EH (cell line): Measurements from ENCODE around the gene KLHL14.
"Not testable (repeated sequence)": the region's sequence is repeated elsewhere in the genome, so short reads cannot be mapped to it uniquely, and the experiment has no call there.

ENCODE experiments used
- DNase-seq: peaks from one replicate; pipeline ENCODE4 v3.0.0-alpha.2; 2015; ENCODE audit warnings: low read depth

KLHL14 gene

DNA sequence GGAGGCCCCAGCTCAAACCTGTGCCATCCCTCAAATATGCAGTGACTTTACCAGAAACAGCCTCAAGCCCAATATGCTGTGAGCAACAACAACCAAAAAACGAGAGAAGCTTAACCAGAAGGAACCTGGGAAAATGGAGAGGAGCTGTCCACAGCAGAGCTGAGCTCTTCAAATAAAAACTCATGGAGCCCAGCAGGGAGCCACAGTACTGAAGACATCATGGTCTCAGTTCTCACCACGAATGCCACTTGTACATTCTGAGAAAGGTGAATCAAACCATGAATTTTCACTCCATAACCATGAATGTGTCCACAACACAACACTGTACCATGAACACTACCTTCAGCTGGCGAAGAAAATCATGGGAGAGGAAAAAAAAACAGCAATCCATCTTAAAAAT lies 50.5 kb downstream of the KLHL14 start:
- no peak for DNase-seq

DNA sequence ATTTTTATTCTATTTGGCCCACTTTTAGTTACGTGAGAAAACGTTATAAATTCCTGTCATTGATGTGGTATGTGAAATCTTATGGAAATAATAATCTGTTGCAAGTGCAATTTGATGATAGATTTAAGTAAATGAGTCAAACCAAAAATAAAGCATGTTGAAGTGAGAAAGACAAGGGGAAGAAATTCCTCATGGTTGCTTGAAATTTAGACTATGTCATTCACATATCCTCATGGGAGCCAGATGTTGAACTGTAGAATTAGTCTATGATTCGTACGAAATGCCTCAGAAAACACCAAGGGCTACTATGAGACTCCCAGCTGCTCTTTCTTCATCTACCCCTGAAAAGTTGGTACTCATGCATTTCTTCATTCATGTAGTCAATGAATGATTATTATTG lies 55.7 kb downstream of the KLHL14 start:
- DNase-seq = no peak

DNA sequence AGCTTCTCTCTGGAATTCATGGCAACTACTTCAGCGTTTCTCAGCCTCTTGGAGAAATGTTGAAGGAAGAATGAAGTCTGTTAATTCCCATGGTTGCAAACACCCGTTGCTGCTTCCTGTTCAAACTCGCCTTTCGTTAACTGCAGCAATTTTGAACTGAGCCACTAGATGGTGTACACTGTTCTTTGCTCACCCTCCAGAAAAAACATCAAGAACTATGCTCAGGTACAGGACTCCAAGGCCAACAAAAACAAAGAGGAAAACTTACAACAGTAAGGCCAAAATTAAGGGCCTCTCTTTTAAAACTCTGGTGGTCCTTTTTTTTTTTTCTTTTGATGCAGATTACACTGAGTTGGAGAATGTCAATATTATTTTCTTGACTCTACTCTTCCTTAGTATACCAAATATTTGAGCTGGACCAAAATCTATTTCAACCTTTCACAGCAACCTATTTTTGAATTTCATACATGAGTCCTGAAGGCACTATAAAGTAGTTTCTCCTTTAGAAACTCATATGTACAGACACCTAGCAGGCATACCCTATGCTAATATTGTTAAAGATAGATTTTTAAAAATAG lies 58.2 kb downstream of the KLHL14 start:
- DNase-seq = no peak

DNA sequence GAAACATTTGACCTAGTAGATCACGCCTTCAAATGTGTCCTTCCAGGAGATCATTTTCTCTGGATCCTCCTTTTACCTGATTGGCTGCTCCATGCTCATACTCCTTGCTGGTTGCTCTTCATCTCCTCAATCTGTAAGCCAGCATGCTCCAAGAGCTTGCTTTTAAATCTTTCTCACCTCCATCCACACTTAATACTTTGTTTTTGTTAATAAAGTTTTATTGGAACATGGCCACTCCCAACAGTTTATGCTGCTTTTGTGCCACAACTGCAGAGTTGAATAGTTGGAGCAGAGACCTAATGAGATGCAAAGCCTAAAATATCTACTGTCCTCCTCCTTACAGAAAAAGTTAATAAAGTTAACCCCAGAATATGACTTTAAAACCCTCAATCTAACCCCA lies 60.0 kb downstream of the KLHL14 start:
- no peak for DNase-seq

DNA sequence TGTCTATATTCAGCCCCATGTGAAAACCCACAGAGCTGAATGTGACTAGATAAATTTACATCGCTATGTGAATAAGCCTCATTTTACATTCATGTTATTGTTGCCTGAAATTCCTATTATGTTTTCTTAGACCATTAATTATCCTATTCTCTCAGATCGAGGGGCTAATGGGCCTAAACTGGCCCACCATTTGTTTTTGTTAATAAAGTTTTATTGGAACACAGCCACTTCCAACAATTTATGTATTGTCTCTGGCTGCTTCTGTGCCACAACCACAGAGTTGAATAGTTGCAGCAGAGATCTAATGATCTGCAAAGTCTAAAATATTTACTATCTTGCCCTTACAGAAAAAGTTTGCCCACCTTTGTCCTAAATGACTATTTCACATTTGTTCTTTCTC lies 61.0 kb downstream of the KLHL14 start:
- DNase-seq = no peak

DNA sequence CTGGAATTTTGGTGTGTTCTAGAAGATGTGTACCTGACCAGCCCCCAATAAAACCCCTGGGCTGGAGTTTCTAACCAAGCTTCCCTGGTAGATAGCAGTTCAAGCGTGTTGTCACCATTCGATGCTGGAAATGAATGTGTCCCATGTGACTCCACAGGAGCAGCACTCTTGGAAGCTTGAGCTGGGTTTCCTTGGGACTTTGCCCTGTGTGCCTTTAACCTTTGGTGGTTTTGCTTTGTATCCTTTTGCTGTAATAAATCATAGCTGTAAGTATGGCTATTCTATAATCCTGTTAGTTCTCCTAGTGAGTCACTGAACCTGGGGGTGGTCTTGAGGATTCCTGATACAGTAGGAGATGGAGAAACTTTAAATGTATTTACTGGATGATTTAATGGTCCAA lies 65.2 kb downstream of the KLHL14 start:
- DNase-seq = no peak

DNA sequence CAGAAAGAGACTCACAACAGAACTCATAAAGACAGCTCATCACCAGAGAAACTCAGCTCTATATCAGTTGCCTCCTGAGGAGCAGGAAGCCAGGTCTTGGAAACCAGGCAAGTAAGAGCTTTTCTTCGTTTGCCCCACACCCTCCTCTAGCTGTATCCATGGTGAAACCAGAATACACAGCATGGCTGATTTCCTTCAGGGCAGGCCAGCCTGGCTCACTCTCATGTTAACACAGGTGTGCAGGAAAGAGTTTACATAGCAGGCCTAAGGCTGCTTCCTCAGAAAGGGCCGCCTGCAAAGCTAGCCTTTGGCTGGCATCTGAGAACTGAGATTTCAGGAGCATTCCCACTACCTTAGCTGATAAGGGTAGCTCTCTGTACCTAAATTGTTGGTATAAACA lies 65.7 kb downstream of the KLHL14 start:
- DNase-seq = no peak

DNA sequence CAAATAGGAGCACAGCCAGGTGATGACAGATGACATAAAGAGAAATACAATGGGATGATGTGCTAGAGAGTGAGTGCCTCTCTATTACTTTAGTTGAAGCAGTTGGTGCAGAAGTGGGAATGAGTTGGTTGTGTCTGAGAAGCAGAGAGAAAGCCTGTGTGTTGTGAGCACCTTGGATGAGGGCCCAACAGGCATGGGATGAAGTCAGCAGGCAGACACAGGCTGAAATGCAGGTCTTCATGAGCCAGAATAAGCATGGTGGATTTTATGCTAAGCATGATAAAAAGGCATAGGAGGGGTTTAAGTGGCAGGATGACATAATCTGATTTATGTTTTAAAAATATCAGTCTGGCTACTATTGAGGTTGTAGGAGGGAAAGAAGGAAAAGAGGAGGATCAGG lies 71.5 kb downstream of the KLHL14 start:
- no peak for DNase-seq

DNA sequence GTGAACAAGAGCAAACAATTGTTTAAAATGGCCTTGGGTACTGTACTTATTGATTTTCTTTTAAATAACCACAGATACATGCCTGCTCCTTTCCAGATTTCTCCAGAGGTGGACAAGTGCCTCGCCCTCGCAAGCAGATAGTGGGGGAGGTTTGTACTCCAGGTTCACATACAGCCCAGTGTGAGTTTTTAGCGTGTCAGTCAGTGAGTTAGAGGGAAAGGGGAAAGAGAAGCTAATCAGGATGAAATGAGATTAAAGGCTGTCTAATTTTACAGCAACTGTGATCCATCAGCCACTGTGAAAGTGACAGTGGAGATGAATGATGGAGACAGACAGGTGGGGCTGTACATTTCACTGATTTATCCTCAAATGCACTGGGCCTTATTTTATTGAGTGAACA lies 74.7 kb downstream of the KLHL14 start:
- DNase-seq = no peak

DNA sequence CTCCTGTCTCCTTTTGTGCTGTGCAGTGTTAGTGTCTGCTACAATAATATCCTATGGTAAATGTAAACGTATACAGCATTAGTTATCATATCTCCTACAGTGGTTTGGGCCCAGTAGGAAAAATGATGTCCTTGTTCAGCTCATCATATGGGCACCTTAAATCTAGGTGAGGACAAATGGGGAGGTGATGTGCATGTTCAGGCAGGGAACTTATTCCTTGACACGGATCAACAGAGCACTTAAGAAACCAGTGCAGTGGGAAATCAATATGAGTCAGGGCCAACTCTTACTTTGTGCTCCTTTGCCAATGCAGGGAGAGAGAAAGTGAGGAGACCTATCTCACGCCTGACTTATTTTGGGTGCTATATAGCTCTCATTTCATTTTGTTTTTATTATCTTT lies 76.4 kb downstream of the KLHL14 start:
- DNase-seq = no peak

DNA sequence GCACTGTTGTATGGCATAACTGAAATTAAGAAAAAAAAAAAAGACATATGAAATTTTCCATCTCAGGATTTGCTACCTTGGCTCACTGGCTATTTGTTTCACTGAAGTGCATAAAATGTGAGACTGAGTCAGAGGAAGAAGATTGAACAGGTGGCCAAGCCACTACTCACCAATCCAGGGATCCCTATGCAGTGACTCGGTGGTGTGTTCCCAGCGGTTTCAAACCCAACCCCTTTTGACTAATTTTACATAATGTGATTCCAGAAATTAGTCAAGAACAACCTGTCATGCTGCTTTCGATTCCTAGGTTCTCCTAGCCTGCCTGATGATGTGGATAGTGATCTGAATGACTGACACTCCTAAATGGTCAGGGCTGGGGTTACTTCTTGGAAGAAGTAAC lies 77.3 kb downstream of the KLHL14 start:
- no peak for DNase-seq

DNA sequence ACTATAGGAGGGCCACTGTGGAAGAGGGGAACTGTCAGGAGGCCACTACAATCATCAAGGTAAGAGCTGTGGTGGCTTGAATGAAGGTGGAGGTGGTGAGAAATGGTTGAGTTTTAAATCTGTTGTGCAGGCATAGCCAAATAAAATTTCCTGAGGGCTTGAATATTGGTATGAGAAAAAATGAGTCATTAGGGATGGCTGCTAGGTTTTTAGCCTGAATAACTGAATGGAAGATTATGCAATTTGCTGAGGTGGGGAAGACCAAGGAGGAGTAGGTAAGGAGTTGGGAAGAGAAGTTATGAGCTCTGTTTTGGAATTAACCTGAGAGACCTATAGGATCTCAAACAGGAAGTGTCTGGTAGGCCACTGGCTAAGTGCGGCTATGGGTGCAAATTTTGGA lies 84.0 kb downstream of the KLHL14 start:
- DNase-seq = no peak

DNA sequence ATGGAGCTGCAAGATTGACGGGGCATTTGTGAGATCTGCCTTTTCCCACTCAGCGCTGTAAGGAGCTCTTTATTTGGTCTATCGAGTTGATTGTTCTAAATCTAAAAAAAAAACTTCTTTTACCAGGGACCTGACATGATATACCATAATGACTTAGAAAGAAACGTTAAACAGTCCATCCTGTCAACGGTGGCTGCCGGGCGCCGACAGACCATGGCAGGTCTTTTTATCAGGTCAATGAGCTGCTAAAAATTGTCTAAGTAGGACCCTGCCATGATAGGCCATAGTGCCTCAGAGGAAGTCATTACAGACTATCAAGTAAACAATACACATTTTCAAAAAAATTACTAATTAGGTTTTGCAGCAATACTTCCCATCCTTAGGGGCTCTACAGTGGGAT lies 87.9 kb downstream of the KLHL14 start:
- DNase-seq = no peak

DNA sequence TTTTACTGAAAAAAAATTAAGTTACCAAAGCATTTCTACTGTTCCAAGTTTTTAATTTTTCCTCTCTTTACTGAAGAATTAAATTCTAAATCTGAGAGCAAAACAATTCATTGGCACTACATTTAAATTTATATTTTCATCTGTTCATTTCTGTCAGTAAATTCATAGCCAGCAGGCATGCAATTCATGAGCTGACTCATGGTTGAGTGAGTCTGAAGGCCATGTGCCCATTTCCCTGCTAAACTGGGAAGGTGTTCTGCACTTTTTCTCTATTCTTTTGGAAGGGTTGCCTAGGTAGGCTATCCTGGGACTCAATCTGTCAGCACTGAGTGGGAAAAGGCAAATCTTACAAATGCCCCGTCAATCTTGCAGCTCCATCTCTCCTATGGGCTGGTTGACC lies 88.7 kb downstream of the KLHL14 start:
- DNase-seq = no peak

DNA sequence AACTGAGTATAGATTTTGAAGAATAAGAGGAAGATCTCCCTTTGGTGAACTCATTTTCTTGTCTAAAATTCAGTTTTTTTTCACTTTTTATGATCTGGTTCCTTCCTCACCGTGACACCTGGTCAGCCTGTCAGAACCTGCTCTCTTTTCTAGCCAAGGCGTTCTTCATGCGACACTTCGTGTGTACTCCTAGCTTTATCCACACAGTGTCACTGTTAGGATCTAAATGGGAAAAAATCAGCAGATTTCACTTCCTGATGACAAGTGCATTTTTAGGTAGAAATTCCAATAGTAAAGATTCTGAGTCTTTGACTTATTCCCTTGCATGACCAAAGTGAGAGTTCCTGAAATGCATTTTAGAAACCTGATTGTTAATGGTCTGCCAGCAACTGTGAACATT lies 89.8 kb downstream of the KLHL14 start:
- DNase-seq = no peak

DNA sequence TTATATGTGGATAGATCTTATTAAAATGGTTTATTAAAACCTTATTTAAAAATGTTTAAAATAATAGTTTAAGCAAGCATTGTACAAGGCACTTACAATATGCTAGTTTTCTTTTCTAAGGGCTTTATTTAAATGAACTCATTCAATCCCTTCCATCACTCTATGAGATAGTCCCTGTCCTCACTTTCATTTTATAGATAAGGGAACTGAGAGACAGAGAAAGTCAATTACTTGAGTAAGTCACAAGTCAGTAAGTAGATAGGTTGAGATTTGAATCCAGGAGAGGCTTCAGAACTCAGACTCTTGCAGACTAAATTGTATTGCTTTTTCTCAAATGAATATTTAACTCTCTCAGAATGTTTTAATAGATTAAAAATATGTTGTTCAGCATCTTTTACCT lies 95.2 kb downstream of the KLHL14 start:
- DNase-seq = no peak

DNA sequence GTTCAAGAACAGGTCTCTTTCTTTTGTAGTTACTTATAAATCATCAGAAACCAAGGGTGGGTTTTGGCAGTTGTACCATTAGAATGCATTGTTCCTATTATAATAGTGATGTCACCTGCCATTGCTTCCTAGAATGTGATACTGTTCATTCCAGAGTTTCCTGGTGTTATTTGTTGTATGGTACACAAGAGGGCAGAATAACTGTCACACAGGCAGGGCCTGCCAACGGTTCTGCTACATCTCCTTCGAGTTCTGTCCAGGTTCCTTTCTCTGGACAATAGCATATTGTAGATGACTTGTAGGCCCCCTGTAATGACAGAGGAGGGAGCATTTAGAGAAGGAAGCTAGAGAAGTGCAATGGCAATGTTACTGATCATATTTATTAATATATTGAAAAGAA lies 98.3 kb downstream of the KLHL14 start:
- no peak for DNase-seq

DNA sequence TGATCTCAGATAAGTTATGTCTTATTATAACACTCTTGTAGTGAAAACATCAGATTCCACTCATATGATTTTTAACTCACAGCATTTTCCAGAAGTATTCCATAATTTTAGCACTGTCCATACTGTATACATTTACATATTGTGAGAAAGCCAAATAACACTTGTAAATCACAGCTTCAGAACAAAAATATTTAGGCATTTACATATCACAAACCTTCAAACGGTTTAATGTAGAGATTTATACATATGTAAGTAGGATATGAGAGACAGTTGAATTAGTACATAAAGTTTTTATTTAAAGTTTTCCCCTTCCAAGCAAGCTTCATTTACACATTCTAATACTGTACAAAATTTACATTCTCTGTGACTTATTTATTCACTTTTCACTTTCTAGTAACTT lies 100.4 kb downstream of the KLHL14 start:
- no peak for DNase-seq

DNA sequence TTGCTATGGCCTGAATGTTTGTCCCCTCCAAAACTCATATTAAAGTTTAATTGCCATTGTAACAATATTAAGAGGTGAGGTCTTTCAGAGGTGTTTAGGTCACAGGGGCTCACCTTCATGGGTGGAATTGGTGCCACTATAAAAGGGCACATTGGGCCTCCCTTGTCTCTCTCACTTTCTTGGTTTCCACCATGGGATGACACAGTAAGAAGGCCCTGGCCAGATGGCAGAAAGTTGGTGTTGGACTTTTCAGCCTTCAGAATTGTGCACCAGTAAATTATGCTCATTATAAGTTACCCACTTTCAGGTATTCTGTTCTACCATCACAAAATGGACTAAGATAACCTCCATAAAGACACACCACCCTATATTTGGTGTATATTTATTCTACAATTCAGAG lies 102.1 kb downstream of the KLHL14 start:
- DNase-seq = no peak

DNA sequence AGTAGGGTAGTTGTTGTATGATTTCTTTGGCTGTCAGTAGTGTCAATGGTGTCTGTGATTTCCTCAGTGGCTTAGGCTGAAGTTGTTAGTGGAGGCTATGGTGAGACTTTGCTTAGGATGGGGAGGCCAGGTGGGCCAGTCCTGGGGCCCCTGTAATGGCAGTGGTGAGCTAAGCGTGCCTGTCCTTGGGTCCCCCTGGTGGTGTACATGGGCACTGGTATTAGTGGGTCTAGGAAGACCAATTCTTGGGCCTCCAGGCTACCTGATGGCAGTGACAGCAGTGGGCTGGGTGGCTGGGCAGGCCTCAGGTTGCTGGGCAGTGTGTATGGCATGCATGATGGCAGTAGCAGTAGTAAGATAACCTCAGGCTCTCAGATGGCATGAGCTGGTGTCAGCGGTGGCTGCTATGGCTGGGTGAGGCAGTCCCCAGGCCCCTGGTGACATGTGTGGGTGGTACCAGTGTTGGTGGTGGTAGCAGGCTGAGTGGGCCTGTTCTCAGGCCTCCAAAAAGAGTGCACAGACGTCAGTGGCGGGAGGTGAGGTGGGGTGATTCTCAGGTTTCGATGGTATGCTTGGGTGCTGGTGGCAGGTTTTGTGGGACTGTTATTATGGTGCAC lies 103.2 kb downstream of the KLHL14 start:
- DNase-seq = no peak

DNA sequence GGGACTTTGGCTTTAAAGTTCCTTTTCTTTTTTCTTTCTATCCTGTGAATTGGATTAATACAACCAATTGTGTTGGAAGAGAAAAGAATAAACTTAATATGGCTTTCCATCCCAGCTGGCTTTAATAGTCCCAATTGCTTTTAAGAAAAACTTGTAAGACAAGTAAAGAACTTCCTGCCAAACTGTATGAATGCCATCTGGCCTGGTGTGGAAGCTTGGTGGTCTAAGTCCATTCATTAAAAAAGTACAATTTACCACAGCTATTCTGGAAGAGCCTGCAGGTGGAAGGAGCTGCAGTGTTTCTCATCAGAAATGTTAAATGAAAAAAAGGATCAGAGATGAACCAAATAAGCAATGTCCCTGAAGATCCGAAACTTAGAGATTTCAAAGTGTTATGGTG lies 103.9 kb downstream of the KLHL14 start:
- DNase-seq = no peak

DNA sequence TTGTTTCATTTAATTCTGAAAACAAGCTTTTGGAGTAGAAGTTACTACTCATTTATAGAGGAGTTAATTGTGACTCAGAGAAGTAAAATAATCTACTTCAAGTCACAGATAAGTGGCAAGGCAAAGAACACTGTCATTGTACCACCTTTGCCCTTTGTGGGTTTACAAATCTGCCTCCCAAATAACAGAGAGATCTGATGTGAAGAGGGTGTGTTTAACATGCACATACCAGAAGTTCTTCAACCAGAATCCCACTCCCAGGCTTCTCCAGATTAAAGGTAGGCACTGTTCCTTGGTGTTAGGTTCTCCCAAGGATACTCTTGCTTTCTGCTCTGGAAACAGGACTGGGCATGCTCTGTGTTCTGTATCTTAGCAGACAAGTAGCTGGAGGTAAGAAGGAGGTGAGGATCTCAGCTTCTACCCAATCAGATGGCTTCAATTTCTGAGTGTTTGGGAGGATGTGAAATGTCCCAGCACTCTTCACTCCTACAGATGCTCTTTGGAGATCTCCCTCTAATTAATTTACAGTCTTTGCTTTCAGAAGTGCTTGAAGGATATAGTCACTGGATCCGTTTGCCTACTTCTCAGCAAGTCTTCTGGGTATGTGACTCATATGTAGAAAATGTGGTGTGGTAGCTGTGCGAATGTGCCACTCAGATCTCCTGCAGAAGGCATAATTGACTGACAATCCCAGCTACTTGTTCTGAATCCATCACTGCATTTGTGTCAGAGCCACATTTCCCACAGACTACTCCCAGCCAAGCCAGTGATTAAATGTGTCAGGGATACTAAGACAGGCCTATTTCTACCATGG lies 111.1 kb downstream of the KLHL14 start:
- DNase-seq = no peak

DNA sequence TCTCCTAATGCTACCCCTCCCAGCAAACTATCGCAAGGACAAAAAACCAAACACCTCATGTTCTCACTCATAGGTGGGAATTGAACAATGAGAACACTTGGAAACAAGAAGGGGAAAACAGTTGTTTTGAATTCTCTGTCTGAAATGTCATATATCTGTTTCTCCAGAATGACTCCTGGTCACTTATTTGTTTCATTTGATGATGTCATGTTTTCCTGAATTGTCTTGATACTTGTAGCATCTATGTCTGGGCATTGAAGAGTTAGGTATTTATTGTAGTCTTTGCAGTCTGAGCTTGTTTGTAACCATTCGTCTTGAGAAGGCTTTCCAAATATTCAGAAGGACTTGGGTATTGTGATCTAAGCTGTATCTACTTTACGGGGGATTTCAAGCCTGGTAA lies 118.3 kb downstream of the KLHL14 start:
- DNase-seq = not testable (repeated sequence)

DNA sequence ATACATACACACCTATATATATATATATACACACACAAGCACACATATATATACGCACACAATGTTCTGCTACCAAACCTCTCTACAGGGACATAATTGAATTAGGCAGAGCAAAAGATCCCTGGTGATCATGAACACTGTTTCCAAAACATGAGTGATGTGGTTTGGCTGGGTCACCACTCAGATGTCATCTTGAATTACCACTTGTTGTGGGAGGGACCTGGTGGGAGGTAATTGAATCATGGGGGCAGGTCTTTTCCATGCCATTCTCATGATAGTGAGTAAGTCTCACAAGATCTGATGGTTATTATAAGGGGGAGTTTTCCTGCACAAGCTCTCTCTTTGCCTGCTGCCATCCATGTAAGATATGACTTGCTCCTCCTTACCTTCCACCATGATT lies 135.2 kb downstream of the KLHL14 start:
- DNase-seq = not testable (repeated sequence)
